GM19328 (cell line): ENCODE results near the gene COX6A2.

Experiments
- ATAC-seq: cut with Tn5 transposase; IDR thresholded peaks from one replicate; pipeline ENCODE4 v1.9.1; 2021; ENCODE audit warnings: mild to moderate bottlenecking, moderate library complexity; ENCODE audit not compliant: unreplicated experiment

COX6A2 gene

GRCh38 chr16:31411024-31411844 is 16.9 kb downstream of the COX6A2 start:
- no peak for ATAC-seq

DNA sequence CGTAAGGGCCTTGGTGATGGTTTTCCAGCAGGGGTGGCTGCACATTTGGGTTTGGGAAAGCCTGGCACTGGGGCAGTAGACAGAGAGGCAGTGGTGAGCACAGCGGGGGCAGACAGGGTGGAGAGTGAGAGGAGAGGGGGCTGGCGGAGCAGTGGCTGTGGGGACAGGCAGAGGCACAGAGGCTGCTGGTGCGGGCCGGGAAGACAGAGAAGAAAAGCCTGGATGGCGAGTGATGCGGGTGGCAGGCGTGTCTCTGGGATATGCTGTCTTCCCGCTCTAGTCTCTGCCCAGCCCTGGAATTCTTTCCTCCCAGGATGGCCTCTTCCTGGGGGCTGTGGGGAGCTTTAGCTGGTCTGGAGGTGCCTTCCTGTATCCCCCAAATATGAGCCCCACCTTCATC is 18.1 kb downstream of the COX6A2 start:
- ATAC-seq: no peak

DNA sequence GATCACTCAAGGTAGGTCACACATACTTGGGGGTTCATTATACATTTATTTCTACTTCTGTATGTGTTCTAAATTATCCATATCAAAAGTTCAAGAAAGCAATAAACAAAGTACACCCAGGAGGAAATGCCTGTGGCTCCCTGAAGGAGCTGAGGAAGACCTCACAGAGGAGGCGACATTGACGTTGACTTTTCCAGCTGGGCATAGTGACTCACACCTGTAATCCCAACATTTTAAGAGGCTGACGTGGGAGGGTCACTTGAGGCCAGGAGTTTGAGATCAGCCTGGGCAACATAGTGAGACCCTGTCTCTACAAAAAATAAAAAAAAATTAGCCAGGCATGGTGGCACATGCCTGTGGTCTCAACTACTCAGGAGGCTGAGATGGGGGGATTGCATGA is 18.7 kb downstream of the COX6A2 start:
- ATAC-seq: no peak

- no peak for ATAC-seq
Measured at GRCh38 chr16:31407406-31407805, 20.8 kb downstream of the COX6A2 start.

DNA sequence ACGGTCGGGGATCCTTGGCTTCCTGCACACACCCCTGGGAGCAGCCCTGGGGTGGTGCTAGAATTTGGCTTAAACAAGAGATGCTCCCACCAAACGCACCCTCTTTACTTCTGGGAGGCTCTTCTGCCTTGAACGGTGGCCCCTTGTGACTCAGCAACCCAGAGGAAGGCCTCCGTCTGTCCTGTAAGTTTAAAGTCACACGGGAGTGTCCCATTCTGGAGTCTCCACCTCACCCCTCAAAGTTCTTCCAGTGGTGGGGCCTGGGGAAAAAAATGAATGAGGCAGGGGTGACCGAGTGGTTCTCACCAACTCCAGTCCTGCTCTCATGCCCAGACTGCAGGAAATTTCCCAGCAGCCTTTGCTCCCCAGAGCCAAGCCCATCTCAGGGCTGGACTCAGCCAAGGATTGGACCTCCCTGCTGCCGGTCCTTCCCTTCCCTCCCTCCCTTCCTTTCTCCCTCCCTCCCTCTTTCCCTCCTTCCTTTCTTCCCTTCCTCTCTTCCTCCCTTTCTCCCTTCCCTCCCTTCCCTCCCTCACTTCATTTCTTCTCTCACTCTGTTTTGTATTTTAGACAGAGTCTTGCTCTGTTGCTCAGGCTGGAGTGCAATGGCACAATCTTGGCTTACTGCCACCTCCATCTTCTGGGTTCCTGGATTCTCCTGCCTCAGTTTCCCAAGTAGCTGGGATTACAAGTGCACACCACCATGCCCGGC is 23.7 kb downstream of the COX6A2 start:
- ATAC-seq: no peak

GRCh38 chr16:31403590-31404352 is 24.4 kb downstream of the COX6A2 start:
- ATAC-seq: no peak

GRCh38 chr16:31402687-31403086 is 25.5 kb downstream of the COX6A2 start:
- ATAC-seq: no peak

DNA sequence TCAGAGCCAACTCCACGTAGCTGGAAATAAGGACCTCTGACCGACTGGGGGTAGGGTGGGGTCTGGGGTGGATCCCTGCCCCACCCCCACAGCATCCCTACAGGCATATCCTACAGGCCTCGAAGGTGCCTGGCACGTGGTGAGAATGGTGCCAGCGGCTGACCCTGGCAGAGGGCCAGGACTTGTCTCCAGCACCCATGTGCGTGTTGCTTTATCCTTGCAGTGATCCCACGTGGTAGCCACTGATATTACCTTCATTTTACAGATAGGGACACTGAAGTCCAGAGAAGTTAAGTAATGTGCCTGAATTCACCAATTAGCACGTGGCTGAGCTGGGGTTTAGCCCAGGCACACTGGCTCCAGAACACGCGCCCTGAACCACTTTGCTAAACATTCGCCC is 26.7 kb downstream of the COX6A2 start:
- no peak for ATAC-seq

GRCh38 chr16:31400191-31400590 is 28.0 kb downstream of the COX6A2 start:
- ATAC-seq: no peak

GRCh38 chr16:31397701-31398100 is 30.5 kb downstream of the COX6A2 start:
- no peak for ATAC-seq

- no peak for ATAC-seq
Measured at GRCh38 chr16:31397096-31397660, 31.0 kb downstream of the COX6A2 start.

DNA sequence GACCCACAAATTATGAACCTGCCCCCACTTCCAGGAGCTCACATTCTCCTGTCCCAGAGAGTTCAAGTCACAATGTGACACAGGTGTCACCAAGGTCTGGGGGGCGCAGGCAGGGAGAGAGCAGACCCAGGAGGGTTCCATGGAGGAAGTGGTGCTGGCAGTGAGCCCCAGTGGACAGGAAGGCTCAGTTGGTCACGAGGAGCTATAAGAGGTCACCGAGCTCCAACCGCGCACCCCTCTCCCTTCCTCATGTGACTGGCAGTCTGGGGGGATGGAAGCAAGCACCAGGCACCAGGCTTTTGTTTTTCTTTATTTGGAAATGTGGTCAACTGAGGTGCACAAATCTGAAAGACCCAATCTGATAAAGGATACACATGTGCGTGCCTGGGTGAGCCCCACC is 32.5 kb downstream of the COX6A2 start:
- ATAC-seq: no peak

DNA sequence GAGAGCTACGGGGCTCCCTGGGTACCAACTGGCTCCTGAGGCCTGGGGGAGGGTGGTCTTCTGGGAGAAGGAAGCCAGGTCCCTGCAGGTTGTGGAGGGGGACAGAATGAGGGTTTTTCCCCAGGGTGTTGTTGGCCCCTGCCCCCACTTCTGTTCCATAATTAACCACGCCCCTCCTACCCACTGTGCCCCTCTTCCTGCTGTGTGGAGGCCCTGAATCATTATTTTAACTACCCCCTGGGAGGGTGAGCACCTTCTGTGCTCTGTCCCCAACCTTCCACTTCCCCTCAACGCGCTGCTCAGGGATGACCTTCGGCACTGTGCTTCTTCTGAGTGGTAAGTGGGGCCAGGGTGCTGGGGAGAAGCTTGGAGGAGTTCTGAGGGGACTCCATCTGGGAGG is 35.1 kb downstream of the COX6A2 start, which contains the start of gene ITGAD:
Gene ITGAD, plus strand, starts transcription at position 280 of the 400 bp plus-strand sequence. Its CDS starts 26 bp downstream, at position 306.
- no peak for ATAC-seq

GRCh38 chr16:31390504-31391041 is 37.6 kb downstream of the COX6A2 start:
- ATAC-seq: no peak

DNA sequence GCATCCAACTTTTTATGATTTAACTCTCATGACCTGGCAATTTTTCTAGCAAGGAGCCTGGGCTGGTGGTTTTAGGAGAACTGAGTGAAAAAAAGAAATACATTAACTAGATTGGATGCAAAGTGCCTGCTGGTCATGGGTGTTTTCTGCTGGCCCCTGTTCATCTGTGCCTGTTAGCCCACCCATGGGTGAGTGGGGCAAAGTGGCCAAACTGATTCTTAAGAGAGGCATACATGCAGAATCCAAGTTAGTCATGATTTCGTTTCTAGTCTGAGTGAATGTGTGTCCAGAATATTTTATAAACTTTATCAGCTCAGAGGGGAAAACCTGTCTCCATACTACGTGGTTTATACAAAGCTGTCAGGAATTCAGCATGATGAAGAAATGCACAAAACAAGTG is 39.6 kb downstream of the COX6A2 start:
- ATAC-seq: no peak

GRCh38 chr16:31386157-31386984 is 41.8 kb downstream of the COX6A2 start:
- no peak for ATAC-seq

DNA sequence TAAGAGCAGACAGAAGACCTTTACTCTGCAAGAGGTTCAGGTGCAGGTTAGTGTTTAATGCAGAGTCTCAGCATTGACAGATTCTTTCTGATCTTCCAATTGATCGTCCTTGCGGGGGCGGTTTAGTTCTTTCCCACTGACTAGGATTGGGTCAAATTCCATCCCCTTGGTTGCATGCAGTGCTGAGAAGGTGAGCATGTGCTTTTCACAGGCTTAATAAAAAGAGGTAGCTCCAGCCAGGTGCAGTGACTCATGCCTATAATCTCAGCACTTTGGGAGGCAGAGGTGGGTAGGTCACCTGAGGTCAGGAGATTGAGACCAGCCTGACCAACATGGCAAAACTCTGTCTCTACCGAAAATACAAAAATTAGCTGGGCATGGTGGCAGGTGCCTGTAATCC is 42.5 kb downstream of the COX6A2 start:
- no peak for ATAC-seq

DNA sequence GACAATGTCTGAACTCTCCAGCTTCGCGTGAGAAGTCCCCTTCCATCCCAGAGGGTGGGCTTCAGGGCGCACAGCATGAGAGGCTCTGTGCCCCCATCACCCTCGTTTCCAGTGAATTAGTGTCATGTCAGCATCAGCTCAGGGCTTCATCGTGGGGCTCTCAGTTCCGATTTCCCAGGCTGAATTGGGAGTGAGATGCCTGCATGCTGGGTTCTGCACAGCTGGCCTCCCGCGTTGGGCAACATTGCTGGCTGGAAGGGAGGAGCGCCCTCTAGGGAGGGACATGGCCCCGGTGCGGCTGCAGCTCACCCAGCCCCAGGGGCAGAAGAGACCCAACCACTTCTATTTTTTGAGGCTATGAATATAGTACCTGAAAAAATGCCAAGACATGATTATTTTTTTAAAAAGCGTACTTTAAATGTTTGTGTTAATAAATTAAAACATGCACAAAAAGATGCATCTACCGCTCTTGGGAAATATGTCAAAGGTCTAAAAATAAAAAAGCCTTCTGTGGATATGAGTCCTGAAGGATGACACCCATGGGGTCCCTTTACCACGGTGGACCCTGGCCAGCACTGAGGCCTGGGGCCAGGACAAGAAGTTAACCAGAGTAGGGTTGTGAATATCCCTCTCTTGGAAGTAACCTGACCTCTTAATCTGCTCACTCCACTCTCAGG is 45.5 kb downstream of the COX6A2 start:
- no peak for ATAC-seq

GRCh38 chr16:31380201-31380600 is 48.0 kb downstream of the COX6A2 start:
- no peak for ATAC-seq
